T-helper 1 cell treated with Interleukin-12 subunit alpha and Interleukin-12 subunit beta and Interleukin-4 antibody, amounts not matched to agents 30 μg/mL and 1 μg/mL, for 36 hours (primary cell): ENCODE measurements around the gene CEP63.
A peak's percentile ranks its signal among the peaks of the same experiment; 100 is the strongest.

Source experiments
- H3K27ac Mint-ChIP-seq: one replicate; pipeline ENCODE4 v1.8.0; 2021; ENCODE audit warnings: mild to moderate bottlenecking, mixed read lengths
- H3K27me3 Mint-ChIP-seq: one replicate; pipeline ENCODE4 v1.8.0; 2021; ENCODE audit warnings: low read depth, mixed read lengths
- H3K36me3 Mint-ChIP-seq: one replicate; pipeline ENCODE4 v1.8.0; 2021; ENCODE audit warnings: low read depth, mixed read lengths
- H3K4me1 Mint-ChIP-seq: one replicate; pipeline ENCODE4 v1.8.0; 2021; ENCODE audit warnings: low read depth, mixed read lengths
- H3K4me3 Mint-ChIP-seq: one replicate; pipeline ENCODE4 v1.8.0; 2021; ENCODE audit warnings: mild to moderate bottlenecking, moderate library complexity, mixed read lengths
- H3K9me3 Mint-ChIP-seq: one replicate; pipeline ENCODE4 v1.8.0; 2021; ENCODE audit warnings: mixed read lengths

CEP63 gene

GRCh38 chr3:134485718-134486576 is at the start of gene CEP63, which contains the start of gene ANAPC13:
CEP63 (plus strand) TSS chr3:134486057; CDS start chr3:134495321, 9,264 bp downstream.
ANAPC13 (minus strand) TSS chr3:134485985; CDS start chr3:134482904, 3,081 bp downstream.
- peaks cover 27% of the 10 kb centered on the region for H3K4me1 Mint-ChIP-seq
- peak within 1 kb of the TSS; percentile 100 for H3K4me3 Mint-ChIP-seq
- peaks cover 9% of the 10 kb centered on the region for H3K36me3 Mint-ChIP-seq
- H3K27ac Mint-ChIP-seq: peak within 1 kb of the TSS; percentile 100
- H3K9me3 Mint-ChIP-seq: no peaks in the 10 kb centered on the region
- H3K27me3 Mint-ChIP-seq: no peaks in the 10 kb centered on the region

GRCh38 chr3:134437211-134437752 is 48.6 kb upstream of the CEP63 start:
- H3K36me3 Mint-ChIP-seq: no peaks in the 10 kb centered on the region
- H3K4me1 Mint-ChIP-seq: no peaks in the 10 kb centered on the region
- H3K4me3 Mint-ChIP-seq: no peak overlapping the region
- H3K9me3 Mint-ChIP-seq: no peaks in the 10 kb centered on the region
- no peak overlapping the region for H3K27ac Mint-ChIP-seq
- peaks cover 15% of the 10 kb centered on the region for H3K27me3 Mint-ChIP-seq

GRCh38 chr3:134441321-134441720 is 44.5 kb upstream of the CEP63 start:
- Mint-ChIP-seq H3K36me3 (no peaks in the 10 kb centered on the region), H3K4me1 (no peaks in the 10 kb centered on the region), H3K9me3 (peaks cover 3% of the 10 kb centered on the region)

GRCh38 chr3:134441821-134442220 is 44.0 kb upstream of the CEP63 start:
- H3K27me3 Mint-ChIP-seq: peaks cover 36% of the 10 kb centered on the region
- peaks cover 3% of the 10 kb centered on the region for H3K9me3 Mint-ChIP-seq
- H3K4me3 Mint-ChIP-seq: no peak overlapping the region
- H3K27ac Mint-ChIP-seq: no peak overlapping the region
- H3K4me1 Mint-ChIP-seq: no peaks in the 10 kb centered on the region
- H3K36me3 Mint-ChIP-seq: no peaks in the 10 kb centered on the region

More at GRCh38 chr3:134441321-134441720, 44.5 kb upstream of the CEP63 start:
- peaks cover 33% of the 10 kb centered on the region for H3K27me3 Mint-ChIP-seq
- no peak overlapping the region for H3K27ac Mint-ChIP-seq
- H3K4me3 Mint-ChIP-seq: no peak overlapping the region

GRCh38 chr3:134445095-134445494 is 40.8 kb upstream of the CEP63 start:
- no peaks in the 10 kb centered on the region for H3K4me1 Mint-ChIP-seq
- no peak overlapping the region for H3K27ac Mint-ChIP-seq
- no peak overlapping the region for H3K4me3 Mint-ChIP-seq
- H3K36me3 Mint-ChIP-seq: no peaks in the 10 kb centered on the region
- H3K27me3 Mint-ChIP-seq: peaks cover 26% of the 10 kb centered on the region
- H3K9me3 Mint-ChIP-seq: peaks cover 3% of the 10 kb centered on the region

- Mint-ChIP-seq H3K27me3 (peaks cover 25% of the 10 kb centered on the region), H3K9me3 (peaks cover 3% of the 10 kb centered on the region), H3K27ac (no peak overlapping the region), H3K4me1 (no peaks in the 10 kb centered on the region), H3K4me3 (no peak overlapping the region), H3K36me3 (no peaks in the 10 kb centered on the region)
These were observed 40.2 kb upstream of the CEP63 start for GRCh38 chr3:134445636-134446035.

- no peak overlapping the region for H3K4me3 Mint-ChIP-seq
- H3K9me3 Mint-ChIP-seq: peaks cover 3% of the 10 kb centered on the region
- no peak overlapping the region for H3K27ac Mint-ChIP-seq
- peaks cover 25% of the 10 kb centered on the region for H3K27me3 Mint-ChIP-seq
- no peaks in the 10 kb centered on the region for H3K4me1 Mint-ChIP-seq
- H3K36me3 Mint-ChIP-seq: no peaks in the 10 kb centered on the region
These were observed 39.1 kb upstream of the CEP63 start for GRCh38 chr3:134446800-134447199.

- H3K9me3 Mint-ChIP-seq: peaks cover 3% of the 10 kb centered on the region
- H3K4me1 Mint-ChIP-seq: no peaks in the 10 kb centered on the region
- no peaks in the 10 kb centered on the region for H3K36me3 Mint-ChIP-seq
- no peak overlapping the region for H3K27ac Mint-ChIP-seq
- peaks cover 29% of the 10 kb centered on the region for H3K27me3 Mint-ChIP-seq
- no peak overlapping the region for H3K4me3 Mint-ChIP-seq
These were observed 38.5 kb upstream of the CEP63 start for GRCh38 chr3:134447351-134447750.

- Mint-ChIP-seq H3K36me3 (no peaks in the 10 kb centered on the region), H3K4me1 (no peaks in the 10 kb centered on the region), H3K9me3 (peaks cover 3% of the 10 kb centered on the region), H3K27me3 (peaks cover 32% of the 10 kb centered on the region), H3K4me3 (no peak overlapping the region), H3K27ac (no peak overlapping the region)
These were observed 37.2 kb upstream of the CEP63 start for GRCh38 chr3:134448664-134449063.

GRCh38 chr3:134449277-134449676 is 36.6 kb upstream of the CEP63 start:
- Mint-ChIP-seq H3K4me1 (no peaks in the 10 kb centered on the region), H3K9me3 (peaks cover 3% of the 10 kb centered on the region), H3K36me3 (no peaks in the 10 kb centered on the region), H3K27ac (no peak overlapping the region), H3K4me3 (no peak overlapping the region), H3K27me3 (peaks cover 36% of the 10 kb centered on the region)

GRCh38 chr3:134449951-134450350 is 35.9 kb upstream of the CEP63 start:
- Mint-ChIP-seq H3K4me1 (no peaks in the 10 kb centered on the region), H3K27ac (no peak overlapping the region), H3K36me3 (no peaks in the 10 kb centered on the region), H3K9me3 (peaks cover 2% of the 10 kb centered on the region), H3K4me3 (no peak overlapping the region), H3K27me3 (peaks cover 31% of the 10 kb centered on the region)

- no peaks in the 10 kb centered on the region for H3K4me1 Mint-ChIP-seq
- no peaks in the 10 kb centered on the region for H3K9me3 Mint-ChIP-seq
- no peaks in the 10 kb centered on the region for H3K36me3 Mint-ChIP-seq
- H3K27ac Mint-ChIP-seq: no peak overlapping the region
- H3K27me3 Mint-ChIP-seq: peaks cover 31% of the 10 kb centered on the region
- no peak overlapping the region for H3K4me3 Mint-ChIP-seq
These were observed 32.2 kb upstream of the CEP63 start for GRCh38 chr3:134453631-134454030.

GRCh38 chr3:134457376-134458074 is 28.3 kb upstream of the CEP63 start:
- Mint-ChIP-seq H3K27ac (no peak overlapping the region), H3K4me3 (no peak overlapping the region), H3K4me1 (no peaks in the 10 kb centered on the region), H3K36me3 (no peaks in the 10 kb centered on the region), H3K9me3 (no peaks in the 10 kb centered on the region), H3K27me3 (peaks cover 27% of the 10 kb centered on the region)

GRCh38 chr3:134458406-134458945 is 27.4 kb upstream of the CEP63 start:
- Mint-ChIP-seq H3K4me3 (no peak overlapping the region), H3K27me3 (peaks cover 24% of the 10 kb centered on the region), H3K36me3 (no peaks in the 10 kb centered on the region), H3K4me1 (no peaks in the 10 kb centered on the region), H3K9me3 (no peaks in the 10 kb centered on the region), H3K27ac (no peak overlapping the region)
